NCI-H748 (cell line): ENCODE data around the gene SPDEF.

Experiments used
- DNase-seq: peaks from one replicate; lab custom pipeline; 2025; ENCODE audit not compliant: unreplicated experiment; lab: John Stamatoyannopoulos, UW

SPDEF gene

GRCh38 chr6:34563513-34563870 lies 7.4 kb upstream of the SPDEF start:
- no peak for DNase-seq

GRCh38 chr6:34562861-34563512 lies 6.9 kb upstream of the SPDEF start:
- no peak for DNase-seq

- DNase-seq = no peak
Observed at GRCh38 chr6:34562350-34562749, 6.2 kb upstream of the SPDEF start.

GRCh38 chr6:34561227-34561530 lies 5.0 kb upstream of the SPDEF start:
- no peak for DNase-seq

GRCh38 chr6:34560366-34561226 lies 4.5 kb upstream of the SPDEF start:
- DNase-seq = peak; percentile 65

GRCh38 chr6:34559651-34560365 lies 3.7 kb upstream of the SPDEF start:
- DNase-seq = peak; percentile 18

- DNase-seq = no peak
Observed at GRCh38 chr6:34558172-34558714, 2.1 kb upstream of the SPDEF start.

- DNase-seq = no peak
Observed at GRCh38 chr6:34557228-34557627, 1.1 kb upstream of the SPDEF start.

- DNase-seq = no peak
Observed at GRCh38 chr6:34556493-34556892, 364 bp upstream of the SPDEF start.

- no peak for DNase-seq
Observed at GRCh38 chr6:34555328-34555727, 801 bp downstream of the SPDEF start.

- DNase-seq = no peak
Observed at GRCh38 chr6:34555007-34555322, 1.2 kb downstream of the SPDEF start.

- no peak for DNase-seq
Observed at GRCh38 chr6:34554291-34555006, 1.7 kb downstream of the SPDEF start.

GRCh38 chr6:34553750-34554149 lies 2.4 kb downstream of the SPDEF start:
- DNase-seq = no peak

GRCh38 chr6:34553146-34553545 lies 3.0 kb downstream of the SPDEF start:
- DNase-seq = no peak

GRCh38 chr6:34552620-34553019 lies 3.5 kb downstream of the SPDEF start:
- no peak for DNase-seq

GRCh38 chr6:34551720-34552119 lies 4.4 kb downstream of the SPDEF start:
- no peak for DNase-seq

- no peak for DNase-seq
Observed at GRCh38 chr6:34549804-34550202, 6.3 kb downstream of the SPDEF start.

GRCh38 chr6:34549026-34549803 lies 6.9 kb downstream of the SPDEF start:
- DNase-seq = no peak

GRCh38 chr6:34547701-34548644 lies 8.2 kb downstream of the SPDEF start:
- no peak for DNase-seq
